Ovary (tissue), 9 donors: ENCODE measurements around the gene GPR17. TPM values are rescaled to one million over a fixed set of nuclear protein-coding genes. Genes with fewer than 3 reads are reported as not detected.

ENCODE experiments used
- DNase-seq, 5 donors: peaks; one replicate each; pipeline ENCODE4 v3.0.0-alpha.2; 2019 to 2020
- H3K27ac ChIP-seq, 2 donors: fragments of 200-600 bp; one replicate each; pipeline versions ENCODE4 v1.5.1 to v1.8.0; 2019 to 2022
- H3K27me3 ChIP-seq: fragments of 200-600 bp; one replicate; pipeline ENCODE4 v1.8.0; 2022
- H3K36me3 ChIP-seq: fragments of 200-600 bp; sonication (generic); one replicate; pipeline ENCODE4 v1.5.1; 2019
- H3K4me1 ChIP-seq: one replicate; pipeline ENCODE4 v1.8.1; 2013; ENCODE audit warnings: mild to moderate bottlenecking, moderate library complexity; ENCODE audit not compliant: insufficient read depth
- H3K4me3 ChIP-seq: fragments of 200-600 bp; sonication (generic); one replicate; pipeline ENCODE4 v1.5.1; 2017
- H3K9me3 ChIP-seq, 2 donors: fragments of 200-600 bp in 1 of 2; sonication (generic) in 1 of 2; one replicate each; pipeline versions ENCODE4 v1.5.1 to v1.8.1; 2013 to 2019; ENCODE audit warnings: mild to moderate bottlenecking in 1 of 2, moderate library complexity in 1 of 2
- CTCF ChIP-seq, 3 donors: fragments of 450-650 bp in 2 of 3; fragments of 200-600 bp in 1 of 3; IDR thresholded peaks; one replicate each; pipeline versions ENCODE4 v1.5.1 to v1.8.0; 2016 to 2022; ENCODE audit warnings: antibody characterized with exemption in 3 of 3, mild to moderate bottlenecking in 1 of 3
- EP300 ChIP-seq: sonication (generic); formaldehyde crosslinking; IDR thresholded peaks from one replicate; pipeline ENCODE4 v1.6.1; 2017; ENCODE audit warnings: antibody characterized with exemption
- POLR2A ChIP-seq: fragments of 450-650 bp; IDR thresholded peaks from one replicate; pipeline ENCODE4 v1.6.1; 2017; ENCODE audit warnings: antibody characterized with exemption, mild to moderate bottlenecking, moderate library complexity
- WGBS, 3 donors: extraction: QIAGEN DNeasy Blood & Tissue Kit in 1 of 3; methylation state at CpG; one replicate each; pipeline versions ENCODE4 v1.1.5 to v1.1.7; 2013 to 2017; 5-methylcytosine and 5-hydroxymethylcytosine counted together
- intact Hi-C, 4 donors: fragments of 100-400 bp; cut with DNase I; formaldehyde crosslinking; loops; one replicate each; pipeline versions ENCODE4 v1.11.0 to v1.15.1; 2022 to 2023
- polyA plus RNA-seq, 2 donors: library from polyadenylated mRNA; stranded (reverse); fragments of 200-250 nt in 1 of 2; fragments of 350-450 nt in 1 of 2; fragmentation: Illumina TruSeq in 1 of 2; extraction: RNeasy Lipid Tissue Mini Kit (QIAGEN cat#74804) in 1 of 2; gene quantifications; one replicate each; pipeline ENCODE4 v1.2.3, GENCODE V29; 2013 to 2014
- total RNA-seq, 7 donors: library from RNA; depleted of rRNA in 2 of 7; stranded (reverse); fragments of >200 nt in 2 of 7; fragmentation: NEBNext Ultra II Directional in 3 of 7; extraction: Animal tissue kit (Norgen Biotek cat#: 25700) in 3 of 7; gene quantifications; one replicate each; pipeline versions ENCODE4 v1.1.0 to v1.2.4, GENCODE V29; 2016 to 2023
- donor health status: DM: no; HTN: no; CAD: no; lungs with moderate emphysema.
- donor health status: DM: no; HTN: no; CAD: no.
- donor health status: Bipolar disorder and iron deficiency.
- donor health status: DM: yes; HTN: yes; CAD: no.
- donor health status: DM: no; HTN: no; CAD: no.
- donor health status: DM: yes; HTN: yes; CAD: no.

GPR17 gene
- total and polyA plus RNA-seq, 9 donors: 0.18 TPM; not detected in 8

GRCh38 chr2:127609031-127609751 is 36.8 kb upstream of the GPR17 start:
- peak in 1 of 5 donors; percentile 10 for DNase-seq

GRCh38 chr2:127609818-127610217 is 36.1 kb upstream of the GPR17 start:
- H3K4me1 ChIP-seq: no peaks in the 10 kb centered on the region
- intact Hi-C loops: no loop called here
- H3K9me3 ChIP-seq: peaks cover 0 to 4% of the 10 kb centered on the region in 2 donors
- H3K4me3 ChIP-seq: no peak overlapping the region
- WGBS, 3 donors: 94 to 99% (median 96%) methylated on average over 8 of the region's 8 CpGs
- H3K36me3 ChIP-seq: no peaks in the 10 kb centered on the region
- DNase-seq: no peak
- no peaks in the 10 kb centered on the region for H3K27me3 ChIP-seq
- H3K27ac ChIP-seq: no peak overlapping the region
- TF ChIP-seq CTCF (IDR thresholded peaks at IDR 0.05): no peak
- TF ChIP-seq POLR2A: no peak
- no peak for TF ChIP-seq EP300

More at GRCh38 chr2:127609031-127609751, 36.8 kb upstream of the GPR17 start:
- WGBS, 3 donors: 92 to 94% (median 93%) methylated on average over 24 of the region's 24 CpGs
- intact Hi-C loops: no loop called here
- Histone ChIP-seq H3K36me3 (no peaks in the 10 kb centered on the region), H3K4me3 (no peak overlapping the region), H3K27me3 (no peaks in the 10 kb centered on the region), H3K9me3 (peaks cover 0 to 3% of the 10 kb centered on the region in 2 donors), H3K27ac (no peak overlapping the region), H3K4me1 (no peaks in the 10 kb centered on the region)
- no peak for TF ChIP-seq CTCF (IDR thresholded peaks at IDR 0.05)

GRCh38 chr2:127610561-127610960 is 35.4 kb upstream of the GPR17 start:
- 79 to 89% (median 84%) methylated on average over 1 of the region's 1 CpG for WGBS, 3 donors
- Histone ChIP-seq H3K27ac (no peak overlapping the region), H3K36me3 (no peaks in the 10 kb centered on the region), H3K4me1 (no peaks in the 10 kb centered on the region), H3K4me3 (no peak overlapping the region), H3K9me3 (peaks cover 0 to 4% of the 10 kb centered on the region in 2 donors), H3K27me3 (no peaks in the 10 kb centered on the region)
- DNase-seq: no peak
- TF ChIP-seq POLR2A (no peak), CTCF (IDR thresholded peaks at IDR 0.05) (no peak), EP300 (no peak)
- intact Hi-C loops: no loop called here

GRCh38 chr2:127611076-127611925 is 34.7 kb upstream of the GPR17 start:
- Histone ChIP-seq H3K4me1 (no peaks in the 10 kb centered on the region), H3K4me3 (no peak overlapping the region), H3K9me3 (peaks cover 0 to 4% of the 10 kb centered on the region in 2 donors), H3K36me3 (no peaks in the 10 kb centered on the region), H3K27me3 (no peaks in the 10 kb centered on the region), H3K27ac (no peak overlapping the region)
- WGBS, 3 donors: 79 to 83% (median 80%) methylated on average over 9 to 11 of the region's 11 CpGs
- DNase-seq: peak in 1 of 5 donors; percentile 13
- intact Hi-C loops: no loop called here
- TF ChIP-seq EP300: no peak
- no peak for TF ChIP-seq POLR2A
- TF ChIP-seq CTCF (IDR thresholded peaks at IDR 0.05): no peak
